Coronary artery (tissue), 2 donors: ENCODE results near the gene CYTH1.

Experiments
- DNase-seq: peaks from one replicate; pipeline ENCODE4 v3.0.0-alpha.2; 2017; ENCODE audit warnings: low spot score
- H3K27ac ChIP-seq, 2 donors: fragments of 200-600 bp; sonication (generic); one replicate each; pipeline ENCODE4 v1.5.1; 2016 to 2019
- H3K4me3 ChIP-seq: fragments of 200-600 bp; sonication (generic); 2 replicates; pipeline ENCODE4 v1.5.1; 2016; ENCODE audit warnings: mild to moderate bottlenecking, moderate library complexity
- CTCF ChIP-seq: fragments of 200-600 bp; sonication (generic); IDR thresholded peaks from one replicate; pipeline ENCODE4 v1.5.1; 2019; ENCODE audit warnings: antibody characterized with exemption

The CYTH1 gene

GRCh38 chr17:78735832-78736525 lies 46.1 kb downstream of the CYTH1 start:
- DNase-seq = no peak
- Histone ChIP-seq H3K4me3 (peak overlapping the region; percentile 59), H3K27ac (peak overlapping the region; percentile 1 to 31)
- no peak for TF ChIP-seq CTCF

GRCh38 chr17:78734793-78735641 lies 47.1 kb downstream of the CYTH1 start:
- DNase-seq = no peak
- TF ChIP-seq CTCF = no peak
- peak overlapping the region; percentile 59 for H3K4me3 ChIP-seq
- peak overlapping the region in 1 of 2 donors; percentile 31 for H3K27ac ChIP-seq

- no peak for TF ChIP-seq CTCF
- H3K27ac ChIP-seq = no peak overlapping the region
- no peak overlapping the region for H3K4me3 ChIP-seq
- DNase-seq = no peak
Observed at GRCh38 chr17:78732354-78732753, 49.7 kb downstream of the CYTH1 start.

GRCh38 chr17:78731904-78732303 lies 50.2 kb downstream of the CYTH1 start:
- Histone ChIP-seq H3K4me3 (no peak overlapping the region), H3K27ac (no peak overlapping the region)
- no peak for TF ChIP-seq CTCF
- DNase-seq = no peak

GRCh38 chr17:78729641-78730040 lies 52.4 kb downstream of the CYTH1 start:
- no peak for TF ChIP-seq CTCF
- Histone ChIP-seq H3K27ac (no peak overlapping the region), H3K4me3 (no peak overlapping the region)
- DNase-seq = no peak

GRCh38 chr17:78728495-78728894 lies 53.6 kb downstream of the CYTH1 start:
- TF ChIP-seq CTCF = no peak
- Histone ChIP-seq H3K27ac (no peak overlapping the region), H3K4me3 (no peak overlapping the region)
- no peak for DNase-seq
